ENCODE results near the gene LLGL2.

DNA sequence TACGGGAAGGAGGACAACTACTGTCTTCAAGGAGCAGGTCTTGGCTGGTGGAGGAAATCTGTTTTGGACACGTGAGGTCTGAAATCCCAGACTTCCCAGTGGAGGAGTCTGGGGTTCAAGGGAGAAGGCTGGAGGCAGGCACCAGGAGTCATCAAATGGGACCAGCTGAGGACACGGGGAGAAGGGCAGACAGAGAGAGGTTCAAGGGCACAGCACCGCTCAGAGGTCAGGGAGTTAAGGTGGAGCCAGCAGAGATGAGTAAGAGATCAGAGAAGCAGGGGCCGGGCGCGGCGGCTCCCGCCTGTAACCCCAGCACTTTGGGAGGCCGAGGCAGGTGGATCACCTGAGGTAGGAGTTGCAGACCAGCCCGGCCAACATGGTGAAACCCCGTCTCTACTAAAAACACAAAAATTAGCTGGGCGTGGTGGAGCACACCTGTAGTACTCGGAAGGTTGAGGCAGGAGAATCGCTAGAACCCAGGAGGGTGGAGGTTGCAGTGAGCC is 97.3 kb downstream of the LLGL2 start:
- TF ChIP-seq, protein P1, sequence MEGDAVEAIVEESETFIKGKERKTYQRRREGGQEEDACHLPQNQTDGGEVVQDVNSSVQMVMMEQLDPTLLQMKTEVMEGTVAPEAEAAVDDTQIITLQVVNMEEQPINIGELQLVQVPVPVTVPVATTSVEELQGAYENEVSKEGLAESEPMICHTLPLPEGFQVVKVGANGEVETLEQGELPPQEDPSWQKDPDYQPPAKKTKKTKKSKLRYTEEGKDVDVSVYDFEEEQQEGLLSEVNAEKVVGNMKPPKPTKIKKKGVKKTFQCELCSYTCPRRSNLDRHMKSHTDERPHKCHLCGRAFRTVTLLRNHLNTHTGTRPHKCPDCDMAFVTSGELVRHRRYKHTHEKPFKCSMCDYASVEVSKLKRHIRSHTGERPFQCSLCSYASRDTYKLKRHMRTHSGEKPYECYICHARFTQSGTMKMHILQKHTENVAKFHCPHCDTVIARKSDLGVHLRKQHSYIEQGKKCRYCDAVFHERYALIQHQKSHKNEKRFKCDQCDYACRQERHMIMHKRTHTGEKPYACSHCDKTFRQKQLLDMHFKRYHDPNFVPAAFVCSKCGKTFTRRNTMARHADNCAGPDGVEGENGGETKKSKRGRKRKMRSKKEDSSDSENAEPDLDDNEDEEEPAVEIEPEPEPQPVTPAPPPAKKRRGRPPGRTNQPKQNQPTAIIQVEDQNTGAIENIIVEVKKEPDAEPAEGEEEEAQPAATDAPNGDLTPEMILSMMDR (IDR thresholded peaks at IDR 0.05): no peak
- TF ChIP-seq POLR2A (IDR thresholded peaks at IDR 0.05): no peak

Measured in transverse colon (tissue), 3 donors.